Activated T-helper 1 cell treated with anti-CD3 and anti-CD28 coated beads, Interleukin-2, amount 50 U/mL, for 16 hours (primary cell): Measurements from ENCODE around the gene ACAP1.

Experiments used
- DNase-seq, 2 donors: peaks; one replicate each; pipeline ENCODE4 v3.0.0-alpha.2; 2020; ENCODE audit warnings: low read depth in 1 of 2, low spot score in 1 of 2

ACAP1 gene

GRCh38 chr17:7384489-7385081 is 48.3 kb downstream of the ACAP1 start:
- DNase-seq = no peak

GRCh38 chr17:7388856-7389255 is 52.5 kb downstream of the ACAP1 start:
- no peak for DNase-seq

GRCh38 chr17:7389924-7390910 is 53.9 kb downstream of the ACAP1 start:
- no peak for DNase-seq

GRCh38 chr17:7391307-7391706 is 55.0 kb downstream of the ACAP1 start:
- no peak for DNase-seq

GRCh38 chr17:7392696-7393612 is 56.6 kb downstream of the ACAP1 start:
- no peak for DNase-seq

- peak; percentile 34 to 39 for DNase-seq
Measured at GRCh38 chr17:7393613-7394451, 57.5 kb downstream of the ACAP1 start.

- peak; percentile 57 to 72 for DNase-seq
Measured at GRCh38 chr17:7394452-7395191, 58.3 kb downstream of the ACAP1 start, which contains the start of gene PLSCR3. Gene PLSCR3, minus strand, starts transcription at chr17:7394525. Its CDS starts 415 bp downstream, at chr17:7394110.

GRCh38 chr17:7396147-7396546 is 59.8 kb downstream of the ACAP1 start:
- no peak for DNase-seq

GRCh38 chr17:7398612-7399011 is 62.3 kb downstream of the ACAP1 start:
- no peak for DNase-seq
